Ascending aorta (tissue), 2 donors: Measurements from ENCODE around the gene RPS4Y2. TPM values are rescaled to one million over a fixed set of nuclear protein-coding genes. Genes with fewer than 3 reads are reported as not detected.

ENCODE experiments used
- DNase-seq, 2 donors: peaks; one replicate each; pipeline ENCODE4 v3.0.0-alpha.2; 2019; ENCODE audit warnings: low spot score in 2 of 2
- H3K27ac ChIP-seq, 2 donors: fragments of 200-600 bp; sonication (generic); one replicate each; pipeline ENCODE4 v1.5.1; 2016 to 2017; ENCODE audit warnings: mild to moderate bottlenecking in 1 of 2
- H3K27me3 ChIP-seq: fragments of 200-600 bp; sonication (generic); one replicate; pipeline ENCODE4 v1.5.1; 2017
- H3K36me3 ChIP-seq, 2 donors: fragments of 200-600 bp; sonication (generic); one replicate each; pipeline ENCODE4 v1.5.1; 2016
- H3K4me1 ChIP-seq, 2 donors: fragments of 200-600 bp; sonication (generic); one replicate each; pipeline ENCODE4 v1.5.1; 2016 to 2017; ENCODE audit warnings: mild to moderate bottlenecking in 1 of 2
- H3K4me3 ChIP-seq, 2 donors: fragments of 200-600 bp; sonication (generic); one replicate each; pipeline ENCODE4 v1.5.1; 2016 to 2017; ENCODE audit warnings: mild to moderate bottlenecking in 1 of 2
- H3K9me3 ChIP-seq, 2 donors: fragments of 200-600 bp; sonication (generic); one replicate each; pipeline ENCODE4 v1.5.1; 2016
- CTCF ChIP-seq, 3 experiments: fragments of 200-600 bp in 2 of 3; fragments of 450-650 bp in 1 of 3; sonication (generic) in 2 of 3; IDR thresholded peaks; one replicate each; pipeline ENCODE4 v1.5.1; 2016 to 2019; ENCODE audit warnings: antibody characterized with exemption in 3 of 3, mild to moderate bottlenecking in 1 of 3, moderate library complexity in 1 of 3
- intact Hi-C: fragments of 100-400 bp; cut with DNase I; formaldehyde crosslinking; loops from one replicate; pipeline ENCODE4 v1.15.1; 2023
- total RNA-seq: library from RNA; depleted of rRNA; stranded (reverse); fragments of >200 nt; gene quantifications from one replicate; pipeline ENCODE4 v1.1.0, GENCODE V29; 2016

Gene RPS4Y2
- total RNA-seq, 1 donor from 2014 or later = not detected

- Histone ChIP-seq H3K4me3 (no peak overlapping the region), H3K27ac (no peak overlapping the region), H3K4me1 (no peaks in the 10 kb centered on the region), H3K9me3 (no peaks in the 10 kb centered on the region), H3K27me3 (no peaks in the 10 kb centered on the region), H3K36me3 (no peaks in the 10 kb centered on the region)
- no peak for TF ChIP-seq CTCF (IDR thresholded peaks at IDR 0.05)
- no peak for DNase-seq
- intact Hi-C loops = no loop called here
Measured at GRCh38 chrY:20745060-20745459, 10.8 kb upstream of the RPS4Y2 start.

DNA sequence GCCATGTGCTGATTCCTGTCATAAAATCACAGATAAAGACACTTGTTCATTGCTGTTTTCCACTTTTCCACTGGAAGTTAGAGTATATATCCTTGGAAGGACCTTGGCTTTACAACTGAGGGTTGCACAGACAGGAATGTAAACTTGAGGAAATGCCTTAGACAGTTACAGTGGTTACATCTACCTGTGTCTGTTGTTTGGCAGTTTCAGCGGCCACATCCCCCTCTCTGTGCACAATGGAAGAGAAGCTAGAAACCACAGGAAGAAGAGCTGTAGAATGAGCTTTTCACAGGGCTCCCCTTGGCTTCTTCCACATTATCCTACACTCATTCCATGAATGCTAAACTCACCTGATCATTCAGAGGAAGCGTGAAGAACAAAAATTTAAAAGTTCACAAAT lies 9.0 kb upstream of the RPS4Y2 start:
- no peak for DNase-seq
- H3K27ac ChIP-seq = no peak overlapping the region
- no peaks in the 10 kb centered on the region for H3K9me3 ChIP-seq
- no peaks in the 10 kb centered on the region for H3K4me1 ChIP-seq
- no peak overlapping the region for H3K4me3 ChIP-seq
- TF ChIP-seq CTCF (IDR thresholded peaks at IDR 0.05) = no peak
- no peaks in the 10 kb centered on the region for H3K36me3 ChIP-seq
- H3K27me3 ChIP-seq = no peaks in the 10 kb centered on the region
- intact Hi-C loops = no loop called here

- Histone ChIP-seq H3K9me3 (no peaks in the 10 kb centered on the region), H3K27ac (no peak overlapping the region), H3K4me1 (no peaks in the 10 kb centered on the region), H3K27me3 (no peaks in the 10 kb centered on the region), H3K36me3 (no peaks in the 10 kb centered on the region), H3K4me3 (no peak overlapping the region)
- intact Hi-C loops = no loop called here
- DNase-seq = no peak
- no peak for TF ChIP-seq CTCF (IDR thresholded peaks at IDR 0.05)
Measured at GRCh38 chrY:20763869-20764268, 8.0 kb downstream of the RPS4Y2 start.

GRCh38 chrY:20765117-20765516 lies 9.2 kb downstream of the RPS4Y2 start:
- Histone ChIP-seq H3K27ac (no peak overlapping the region), H3K4me3 (no peak overlapping the region), H3K36me3 (no peaks in the 10 kb centered on the region), H3K9me3 (no peaks in the 10 kb centered on the region), H3K4me1 (no peaks in the 10 kb centered on the region), H3K27me3 (no peaks in the 10 kb centered on the region)
- intact Hi-C loops = no loop called here
- DNase-seq = no peak
- TF ChIP-seq CTCF (IDR thresholded peaks at IDR 0.05) = no peak

- TF ChIP-seq CTCF (IDR thresholded peaks at IDR 0.05) = no peak
- H3K9me3 ChIP-seq = no peaks in the 10 kb centered on the region
- no peak overlapping the region for H3K4me3 ChIP-seq
- intact Hi-C loops = no loop called here
- H3K36me3 ChIP-seq = no peaks in the 10 kb centered on the region
- H3K27me3 ChIP-seq = no peaks in the 10 kb centered on the region
- H3K27ac ChIP-seq = no peak overlapping the region
- DNase-seq = no peak
- H3K4me1 ChIP-seq = no peaks in the 10 kb centered on the region
Measured at GRCh38 chrY:20770755-20771154, 14.8 kb downstream of the RPS4Y2 start.

- Histone ChIP-seq H3K27me3 (no peaks in the 10 kb centered on the region), H3K27ac (no peak overlapping the region), H3K4me1 (no peaks in the 10 kb centered on the region), H3K36me3 (no peaks in the 10 kb centered on the region), H3K4me3 (no peak overlapping the region), H3K9me3 (no peaks in the 10 kb centered on the region)
- DNase-seq = no peak
- intact Hi-C loops = no loop called here
- TF ChIP-seq CTCF (IDR thresholded peaks at IDR 0.05) = no peak
Measured at GRCh38 chrY:20776104-20776503, 20.2 kb downstream of the RPS4Y2 start.
